Neural progenitor cell (in vitro differentiated cells): ENCODE data around the gene TCP11. TPM values are rescaled to one million over a fixed set of nuclear protein-coding genes. Genes with fewer than 3 reads are reported as not detected.

Source experiments
- DNase-seq: peaks from one replicate; pipeline ENCODE4 v3.0.0-alpha.2; 2016; ENCODE audit warnings: low spot score
- H2AFZ ChIP-seq: fragments of 200-600 bp; sonication (generic); replicated peaks from 2 replicates; pipeline ENCODE4 v1.6.1; 2016; ENCODE audit warnings: antibody characterized with exemption
- H3F3A ChIP-seq: fragments of 200-600 bp; sonication (generic); 2 replicates; pipeline ENCODE4 v1.6.1; 2016; ENCODE audit warnings: antibody characterized with exemption, low read depth
- H3K27ac ChIP-seq: fragments of 200-600 bp; sonication (generic); 2 replicates; pipeline ENCODE4 v1.5.1; 2016; ENCODE audit warnings: mild to moderate bottlenecking
- H3K27me3 ChIP-seq: fragments of 200-600 bp; sonication (generic); 2 replicates; pipeline ENCODE4 v1.6.1; 2016; ENCODE audit warnings: mild to moderate bottlenecking, moderate library complexity
- H3K36me3 ChIP-seq: fragments of 200-600 bp; sonication (generic); 2 replicates; pipeline ENCODE4 v1.5.1; 2016
- H3K4me1 ChIP-seq: fragments of 200-600 bp; sonication (generic); 2 replicates; pipeline ENCODE4 v1.6.1; 2016; ENCODE audit warnings: mixed run types
- H3K4me2 ChIP-seq: fragments of 200-600 bp; sonication (generic); 2 replicates; pipeline ENCODE4 v1.6.1; 2016
- H3K4me3 ChIP-seq: fragments of 200-600 bp; sonication (generic); 2 replicates; pipeline ENCODE4 v1.5.1; 2016
- H3K79me2 ChIP-seq: fragments of 200-600 bp; sonication (generic); 2 replicates; pipeline ENCODE4 v1.6.1; 2016; ENCODE audit warnings: low read depth
- H3K9ac ChIP-seq: fragments of 200-600 bp; sonication (generic); 2 replicates; pipeline ENCODE4 v1.6.1; 2016
- H3K9me3 ChIP-seq: fragments of 200-600 bp; sonication (generic); 2 replicates; pipeline ENCODE4 v1.5.1; 2016; ENCODE audit warnings: low read depth
- H4K20me1 ChIP-seq: fragments of 200-600 bp; sonication (generic); 2 replicates; pipeline ENCODE4 v1.6.1; 2016; ENCODE audit warnings: low read depth
- H3K27ac Mint-ChIP-seq: 3 replicates; pipeline ENCODE4 v1.8.0; 2021; ENCODE audit warnings: mixed read lengths
- H3K27me3 Mint-ChIP-seq: 2 replicates; pipeline ENCODE4 v1.8.0; 2022; ENCODE audit warnings: low read depth, mild to moderate bottlenecking, inconsistent platforms, moderate library complexity, mixed read lengths; ENCODE audit not compliant: insufficient read depth
- H3K36me3 Mint-ChIP-seq: 3 replicates; pipeline ENCODE4 v1.8.0; 2021; ENCODE audit warnings: mixed read lengths
- H3K4me1 Mint-ChIP-seq: 3 replicates; pipeline ENCODE4 v1.8.0; 2021; ENCODE audit warnings: mixed read lengths
- H3K4me3 Mint-ChIP-seq: 3 replicates; pipeline ENCODE4 v1.8.0; 2021; ENCODE audit warnings: mild to moderate bottlenecking, moderate library complexity, mixed read lengths
- H3K9me3 Mint-ChIP-seq: 3 replicates; pipeline ENCODE4 v1.8.0; 2020; ENCODE audit warnings: mixed read lengths
- CTCF ChIP-seq: fragments of 200-600 bp; sonication (generic); IDR thresholded peaks from 2 replicates; pipeline ENCODE4 v1.5.1; 2017; ENCODE audit warnings: antibody characterized with exemption, mild to moderate bottlenecking
- EZH2 ChIP-seq: fragments of 200-600 bp; sonication (generic); IDR thresholded peaks from 2 replicates; pipeline ENCODE4 v1.6.1; 2017; ENCODE audit warnings: antibody characterized with exemption, mild to moderate bottlenecking, moderate library complexity
- EZH2phosphoT487 ChIP-seq: fragments of 200-600 bp; sonication (generic); IDR thresholded peaks from 2 replicates; pipeline ENCODE4 v1.6.1; 2017; ENCODE audit warnings: antibody characterized with exemption
- total RNA-seq: library from RNA; depleted of rRNA; stranded (reverse); fragments of >200 nt; gene quantifications from 2 replicates; pipeline ENCODE4 v1.2.3, GENCODE V29; 2015; ENCODE audit warnings: low replicate concordance

Gene TCP11
- total RNA-seq, 1 donor from 2014 or later, result not detected

GRCh38 chr6:35166520-35166919 is 25.4 kb upstream of the TCP11 start:
- Histone ChIP-seq H3K4me3 (no peak overlapping the region), H2AFZ (no peak overlapping the region), H3K36me3 (no peaks in the 10 kb centered on the region), H3K27me3 (no peaks in the 10 kb centered on the region), H3K79me2 (no peaks in the 10 kb centered on the region), H4K20me1 (no peaks in the 10 kb centered on the region), H3K9ac (no peak overlapping the region), H3K4me2 (no peak overlapping the region), H3K27ac (no peak overlapping the region), H3K4me1 (peaks cover 21% of the 10 kb centered on the region), H3K9me3 (no peaks in the 10 kb centered on the region), H3F3A (peaks cover 3% of the 10 kb centered on the region)
- Mint-ChIP-seq H3K9me3 (peaks cover 5% of the 10 kb centered on the region), H3K27me3 (peaks cover 11% of the 10 kb centered on the region), H3K4me1 (peaks cover 36% of the 10 kb centered on the region), H3K27ac (peak overlapping the region; percentile 83), H3K36me3 (no peaks in the 10 kb centered on the region), H3K4me3 (no peak overlapping the region)
- no peak for DNase-seq
- TF ChIP-seq CTCF, result no peak
- no peak for TF ChIP-seq EZH2phosphoT487
- no peak for TF ChIP-seq EZH2

- H3K79me2 ChIP-seq, result no peaks in the 10 kb centered on the region
- no peak for DNase-seq
- H3K4me1 Mint-ChIP-seq, result peaks cover 40% of the 10 kb centered on the region
- no peaks in the 10 kb centered on the region for H3K36me3 Mint-ChIP-seq
- no peaks in the 10 kb centered on the region for H3K27me3 ChIP-seq
- peaks cover 5% of the 10 kb centered on the region for H3K9me3 Mint-ChIP-seq
- peaks cover 7% of the 10 kb centered on the region for H3F3A ChIP-seq
- H3K27me3 Mint-ChIP-seq, result peaks cover 15% of the 10 kb centered on the region
- H3K27ac ChIP-seq, result no peak overlapping the region
- H4K20me1 ChIP-seq, result no peaks in the 10 kb centered on the region
- no peaks in the 10 kb centered on the region for H3K36me3 ChIP-seq
- no peak overlapping the region for H3K4me3 ChIP-seq
- TF ChIP-seq EZH2 (no peak), CTCF (no peak), EZH2phosphoT487 (no peak)
- H3K9ac ChIP-seq, result no peak overlapping the region
- no peak overlapping the region for H3K4me2 ChIP-seq
- peaks cover 25% of the 10 kb centered on the region for H3K4me1 ChIP-seq
- H2AFZ ChIP-seq, result no peak overlapping the region
- H3K4me3 Mint-ChIP-seq, result no peak overlapping the region
- no peak overlapping the region for H3K27ac Mint-ChIP-seq
- no peaks in the 10 kb centered on the region for H3K9me3 ChIP-seq
Observed at GRCh38 chr6:35166116-35166515, 25.0 kb upstream of the TCP11 start.

- Histone ChIP-seq H3K27ac (no peak overlapping the region), H3K27me3 (no peaks in the 10 kb centered on the region), H3K36me3 (no peaks in the 10 kb centered on the region), H3K79me2 (no peaks in the 10 kb centered on the region), H4K20me1 (no peaks in the 10 kb centered on the region), H3F3A (peaks cover 7% of the 10 kb centered on the region), H3K9ac (no peak overlapping the region), H3K4me3 (no peak overlapping the region), H3K9me3 (no peaks in the 10 kb centered on the region), H3K4me2 (no peak overlapping the region), H3K4me1 (peaks cover 30% of the 10 kb centered on the region), H2AFZ (no peak overlapping the region)
- no peak for DNase-seq
- TF ChIP-seq EZH2phosphoT487, result no peak
- TF ChIP-seq EZH2, result no peak
- TF ChIP-seq CTCF, result no peak
- Mint-ChIP-seq H3K4me1 (peaks cover 45% of the 10 kb centered on the region), H3K27ac (no peak overlapping the region), H3K4me3 (no peak overlapping the region), H3K9me3 (peaks cover 5% of the 10 kb centered on the region), H3K36me3 (no peaks in the 10 kb centered on the region), H3K27me3 (peaks cover 16% of the 10 kb centered on the region)
Observed at GRCh38 chr6:35165630-35166071, 24.5 kb upstream of the TCP11 start.
